Measurements from ENCODE around the gene WWOX.

WWOX gene

GRCh38 chr16:78890373-78890895, 791.0 kb downstream of the WWOX start:
- no peak for TF ChIP-seq ZNF274 (IDR thresholded peaks at IDR 0.05; ENCODE audit: low read depth, low read length)
- H3K4me3 ChIP-seq (ENCODE audit: low read length), result no peak overlapping the region

GRCh38 chr16:78892951-78893733, 793.7 kb downstream of the WWOX start:
- H3K4me3 ChIP-seq (ENCODE audit: low read length), result no peak overlapping the region
- TF ChIP-seq ZNF274 (IDR thresholded peaks at IDR 0.05; ENCODE audit: low read depth, low read length), result no peak

GRCh38 chr16:78894886-78895285, 795.4 kb downstream of the WWOX start:
- no peak overlapping the region for H3K4me3 ChIP-seq (ENCODE audit: low read length)
- no peak for TF ChIP-seq ZNF274 (IDR thresholded peaks at IDR 0.05; ENCODE audit: low read depth, low read length)

GRCh38 chr16:78895681-78896080, 796.2 kb downstream of the WWOX start:
- no peak for TF ChIP-seq ZNF274 (IDR thresholded peaks at IDR 0.05; ENCODE audit: low read depth, low read length)
- H3K4me3 ChIP-seq (ENCODE audit: low read length), result no peak overlapping the region

- TF ChIP-seq ZNF274 (IDR thresholded peaks at IDR 0.05; ENCODE audit: low read depth, low read length), result no peak
- H3K4me3 ChIP-seq (ENCODE audit: low read length), result no peak overlapping the region
These were observed 796.8 kb downstream of the WWOX start for GRCh38 chr16:78896280-78896679.

- H3K4me3 ChIP-seq (ENCODE audit: low read length), result no peak overlapping the region
- no peak for TF ChIP-seq ZNF274 (IDR thresholded peaks at IDR 0.05; ENCODE audit: low read depth, low read length)
These were observed 797.8 kb downstream of the WWOX start for GRCh38 chr16:78897299-78897698.

GRCh38 chr16:78900044-78900811, 800.8 kb downstream of the WWOX start:
- no peak for TF ChIP-seq ZNF274 (IDR thresholded peaks at IDR 0.05; ENCODE audit: low read depth, low read length)
- H3K4me3 ChIP-seq (ENCODE audit: low read length), result no peak overlapping the region

GRCh38 chr16:78900966-78901365, 801.5 kb downstream of the WWOX start:
- H3K4me3 ChIP-seq (ENCODE audit: low read length), result no peak overlapping the region
- no peak for TF ChIP-seq ZNF274 (IDR thresholded peaks at IDR 0.05; ENCODE audit: low read depth, low read length)

GRCh38 chr16:78902321-78902720, 802.9 kb downstream of the WWOX start:
- TF ChIP-seq ZNF274 (IDR thresholded peaks at IDR 0.05; ENCODE audit: low read depth, low read length), result no peak
- no peak overlapping the region for H3K4me3 ChIP-seq (ENCODE audit: low read length)

GRCh38 chr16:78903237-78903636, 803.8 kb downstream of the WWOX start:
- H3K4me3 ChIP-seq (ENCODE audit: low read length), result no peak overlapping the region
- TF ChIP-seq ZNF274 (IDR thresholded peaks at IDR 0.05; ENCODE audit: low read depth, low read length), result no peak

GRCh38 chr16:78903843-78904242, 804.4 kb downstream of the WWOX start:
- TF ChIP-seq ZNF274 (IDR thresholded peaks at IDR 0.05; ENCODE audit: low read depth, low read length), result no peak
- no peak overlapping the region for H3K4me3 ChIP-seq (ENCODE audit: low read length)

GRCh38 chr16:78906135-78906534, 806.7 kb downstream of the WWOX start:
- no peak for TF ChIP-seq ZNF274 (IDR thresholded peaks at IDR 0.05; ENCODE audit: low read depth, low read length)
- H3K4me3 ChIP-seq (ENCODE audit: low read length), result no peak overlapping the region

- TF ChIP-seq ZNF274 (IDR thresholded peaks at IDR 0.05; ENCODE audit: low read depth, low read length), result no peak
- no peak overlapping the region for H3K4me3 ChIP-seq (ENCODE audit: low read length)
These were observed 809.8 kb downstream of the WWOX start for GRCh38 chr16:78909226-78909625.

- no peak overlapping the region for H3K4me3 ChIP-seq (ENCODE audit: low read length)
- no peak for TF ChIP-seq ZNF274 (IDR thresholded peaks at IDR 0.05; ENCODE audit: low read depth, low read length)
These were observed 816.4 kb downstream of the WWOX start for GRCh38 chr16:78915811-78916345.

Data from GM08714 (cell line).